Keratinocyte (primary cell): ENCODE data around the gene HS3ST3A1. TPM values are rescaled to one million over a fixed set of nuclear protein-coding genes. Genes with fewer than 3 reads are reported as not detected.

ENCODE experiments used
- DNase-seq: peaks from one replicate; pipeline ENCODE4 v3.0.0-alpha.2; 2011; ENCODE audit warnings: low read depth, missing footprints, low spot score
- FAIRE-seq: peaks from 2 replicates; lab custom pipeline; 2011; peaks lifted over from hg19 to GRCh38; lab: Jason Lieb, UNC
- H2AFZ ChIP-seq: 2 replicates; pipeline ENCODE4 v1.6.0; 2012; ENCODE audit warnings: low read length, control low read depth, inconsistent platforms; ENCODE audit not compliant: control insufficient read depth
- H3K27ac ChIP-seq: 2 replicates; pipeline ENCODE4 v1.5.1; 2011; ENCODE audit warnings: low read length; ENCODE audit not compliant: control insufficient read depth, insufficient read depth
- H3K27me3 ChIP-seq: 3 replicates; pipeline ENCODE4 v1.6.0; 2011; ENCODE audit warnings: low read length; ENCODE audit not compliant: control insufficient read depth, insufficient read depth; ENCODE audit errors: extremely low read depth
- H3K36me3 ChIP-seq, 2 experiments: 2 replicates in 1 of 2; 3 replicates in 1 of 2; pipeline ENCODE4 v1.5.1; 2011; ENCODE audit warnings: low read length in 2 of 2, mild to moderate bottlenecking in 1 of 2; ENCODE audit not compliant: control insufficient read depth in 2 of 2, insufficient read depth in 2 of 2; ENCODE audit errors: extremely low read depth in 1 of 2
- H3K4me1 ChIP-seq: 3 replicates; pipeline ENCODE4 v1.5.1; 2011; ENCODE audit warnings: low read length; ENCODE audit not compliant: control insufficient read depth, insufficient read depth; ENCODE audit errors: extremely low read depth
- H3K4me2 ChIP-seq: 3 replicates; pipeline ENCODE4 v1.6.0; 2011; ENCODE audit warnings: low read depth, low read length; ENCODE audit not compliant: control insufficient read depth, insufficient read depth; ENCODE audit errors: extremely low read depth
- H3K4me3 ChIP-seq, 3 experiments: fragments of 200-600 bp in 1 of 3; sonication (generic) in 1 of 3; 2 replicates in 2 of 3; 3 replicates in 1 of 3; pipeline ENCODE4 v1.5.1; 2011 to 2016; ENCODE audit warnings: low read length in 3 of 3, mild to moderate bottlenecking in 3 of 3, control low read depth in 2 of 3, inconsistent platforms in 1 of 3, low read depth in 1 of 3, mixed read lengths in 1 of 3, mixed run types in 1 of 3, moderate library complexity in 1 of 3; ENCODE audit not compliant: control insufficient read depth in 2 of 3, insufficient read depth in 2 of 3; ENCODE audit errors: extremely low read depth in 1 of 3
- H3K79me2 ChIP-seq: 2 replicates; pipeline ENCODE4 v1.6.0; 2012; ENCODE audit warnings: low read length; ENCODE audit not compliant: control insufficient read depth, insufficient read depth
- H3K9ac ChIP-seq: 3 replicates; pipeline ENCODE4 v1.6.0; 2011; ENCODE audit warnings: low read length; ENCODE audit not compliant: control insufficient read depth, insufficient read depth; ENCODE audit errors: extremely low read depth
- H3K9me1 ChIP-seq: 3 replicates; pipeline ENCODE4 v1.6.0; 2011; ENCODE audit warnings: low read length; ENCODE audit not compliant: control insufficient read depth, insufficient read depth; ENCODE audit errors: extremely low read depth
- H3K9me3 ChIP-seq: 2 replicates; pipeline ENCODE4 v1.5.1; 2012; ENCODE audit warnings: low read depth, low read length; ENCODE audit not compliant: control insufficient read depth
- H4K20me1 ChIP-seq: 3 replicates; pipeline ENCODE4 v1.6.0; 2011; ENCODE audit warnings: low read length; ENCODE audit not compliant: control insufficient read depth, insufficient read depth; ENCODE audit errors: extremely low read depth
- CTCF ChIP-seq, 3 experiments: IDR thresholded peaks in 1 of 3; conservative IDR thresholded peaks in 1 of 3; optimal IDR thresholded peaks in 1 of 3; 2 replicates in 2 of 3; 3 replicates in 1 of 3; pipeline versions ENCODE3 to v1.5.1; 2011; ENCODE audit warnings: low read length in 3 of 3, mild to moderate bottlenecking in 3 of 3, moderate library complexity in 2 of 3, control low read depth in 1 of 3, inconsistent platforms in 1 of 3; ENCODE audit not compliant: insufficient read depth in 2 of 3; ENCODE audit errors: extremely low read depth in 1 of 3
- EZH2 ChIP-seq: IDR thresholded peaks from one replicate; pipeline ENCODE4 v1.6.1; 2012; ENCODE audit warnings: inconsistent platforms, mild to moderate bottlenecking, low read length, moderate library complexity
- dilution Hi-C: fragments of 300-500 bp; cut with MboI; formaldehyde crosslinking; loops from one replicate; pipeline ENCODE4 v1.7.0; 2020; ENCODE audit warnings: low sequenced_read_pairs; ENCODE audit not compliant: extremely low pct_ligation_motif_present
- polyA plus RNA-seq, 5 experiments: library from polyadenylated mRNA; depleted of rRNA in 3 of 5; stranded (reverse) in 3 of 5; stranded (forward) in 1 of 5; unstranded in 1 of 5; fragments of >200 nt; gene quantifications; 1 replicate in 1 of 5; 2 replicates in 3 of 5; 3 replicates in 1 of 5; pipeline versions ENCODE4 v1.2.1 to v1.2.3, GENCODE V29; 2011 to 2012; ENCODE audit warnings: missing spikeins in 2 of 5, low read depth in 1 of 5, low replicate concordance in 1 of 5

The HS3ST3A1 gene
- polyA plus RNA-seq, 1 donor (not counting 4 experiments of a cell fraction or from before 2014, with no cell fraction given): 0.04 TPM

- no peak for FAIRE-seq
- H3K36me3 ChIP-seq: no peaks in the 10 kb centered on the region
- H2AFZ ChIP-seq: no peak overlapping the region
- no peak overlapping the region for H3K9ac ChIP-seq
- no peak for TF ChIP-seq CTCF (optimal IDR thresholded peaks at IDR 0.05 in 1 of 3, IDR thresholded peaks at IDR 0.05 in 1 of 3, conservative IDR thresholded peaks at IDR 0.05 in 1 of 3; ENCODE audit: extremely low read depth in 1 of 3, insufficient read depth in 2 of 3, low read length in 3 of 3)
- TF ChIP-seq EZH2: no peak
- H3K9me3 ChIP-seq: no peaks in the 10 kb centered on the region
- no peak overlapping the region for H3K4me2 ChIP-seq
- dilution Hi-C loops: no loop called here
- H3K4me1 ChIP-seq: no peaks in the 10 kb centered on the region
- H3K27ac ChIP-seq: no peak overlapping the region
- H3K9me1 ChIP-seq: no peaks in the 10 kb centered on the region
- DNase-seq: no peak
- H3K27me3 ChIP-seq: no peaks in the 10 kb centered on the region
- no peak overlapping the region for H3K4me3 ChIP-seq
- H4K20me1 ChIP-seq: no peaks in the 10 kb centered on the region
- H3K79me2 ChIP-seq: no peaks in the 10 kb centered on the region
These were observed 9.3 kb downstream of the HS3ST3A1 start for GRCh38 chr17:13592427-13592826.

GRCh38 chr17:13590441-13590840 is 11.3 kb downstream of the HS3ST3A1 start:
- H3K9me3 ChIP-seq: no peaks in the 10 kb centered on the region
- no peaks in the 10 kb centered on the region for H4K20me1 ChIP-seq
- no peak overlapping the region for H3K9ac ChIP-seq
- DNase-seq (no peak), FAIRE-seq (no peak)
- no peak overlapping the region for H2AFZ ChIP-seq
- H3K9me1 ChIP-seq: no peaks in the 10 kb centered on the region
- H3K4me1 ChIP-seq: no peaks in the 10 kb centered on the region
- H3K36me3 ChIP-seq: no peaks in the 10 kb centered on the region
- no peaks in the 10 kb centered on the region for H3K79me2 ChIP-seq
- H3K4me3 ChIP-seq: no peak overlapping the region
- dilution Hi-C loops: no loop called here
- no peaks in the 10 kb centered on the region for H3K27me3 ChIP-seq
- TF ChIP-seq CTCF (optimal IDR thresholded peaks at IDR 0.05 in 1 of 3, IDR thresholded peaks at IDR 0.05 in 1 of 3, conservative IDR thresholded peaks at IDR 0.05 in 1 of 3; ENCODE audit: extremely low read depth in 1 of 3, insufficient read depth in 2 of 3, low read length in 3 of 3) (no peak), EZH2 (no peak)
- H3K27ac ChIP-seq: no peak overlapping the region
- no peak overlapping the region for H3K4me2 ChIP-seq
